Measurements from ENCODE around the gene CLEC4E.

- TF ChIP-seq CTCF (conservative IDR thresholded peaks at IDR 0.05) (no peak), ZFX (IDR thresholded peaks at IDR 0.05) (no peak)
Measured at GRCh38 chr12:8519171-8519570, 21.5 kb downstream of the CLEC4E start.
